ENCODE results near the gene PARP3.

GRCh38 chr3:51982838-51983577, 40.8 kb downstream of the PARP3 start, which contains the start of gene ACY1:
- TF ChIP-seq CTCF (IDR thresholded peaks at IDR 0.05; ENCODE audit: insufficient read depth, low read depth, low read length) (no peak), EZH2 (IDR thresholded peaks at IDR 0.05; ENCODE audit: insufficient read depth, low read length) (no peak)

All from astrocyte (in vitro differentiated cells and primary cell).